ENCODE data around the gene THAP4. TPM values are rescaled to one million over a fixed set of nuclear protein-coding genes. Genes with fewer than 3 reads are reported as not detected.
A peak's percentile ranks its signal among the peaks of the same experiment; 100 is the strongest.

THAP4 gene
- total and polyA plus RNA-seq, 2 of the 13 experiments (the other 11 are each of a cell fraction or from before 2014, with no cell fraction given): 59.7 to 75.7 TPM

- TF ChIP-seq ZBTB44 (CRISPR knock-in tag; IDR thresholded peaks at IDR 0.05): peak; percentile 57; the same call in 1 of the 2 replicates
- TF ChIP-seq ZNF354B (CRISPR knock-in tag; IDR thresholded peaks at IDR 0.05): no peak
- TF ChIP-seq SCMH1 (CRISPR knock-in tag; IDR thresholded peaks at IDR 0.05; ENCODE audit: borderline replicate concordance): no peak
- TF ChIP-seq ZBTB20 (CRISPR knock-in tag; IDR thresholded peaks at IDR 0.05; ENCODE audit: borderline replicate concordance, low read depth): peak; percentile 64; the same call in 1 of the 2 replicates
- TF ChIP-seq ZBED4 (CRISPR knock-in tag; IDR thresholded peaks at IDR 0.05; ENCODE audit: borderline replicate concordance): peak; percentile 83; the same call in 1 of the 2 replicates
- peak; percentile 64 for TF ChIP-seq IKZF5 (CRISPR knock-in tag; IDR thresholded peaks at IDR 0.05)
- 0 out of 2 replicates have a peak, but pooled peaks have one; percentile 63 for TF ChIP-seq ZZZ3 (CRISPR knock-in tag; IDR thresholded peaks at IDR 0.05; ENCODE audit: borderline replicate concordance)
- TF ChIP-seq SIX4 (CRISPR knock-in tag; IDR thresholded peaks at IDR 0.05): 0 out of 2 replicates have a peak, but pooled peaks have one; percentile 56
- peak; percentile 75; the same call in 1 of the 2 replicates for TF ChIP-seq ZNF138 (CRISPR knock-in tag; IDR thresholded peaks at IDR 0.05; ENCODE audit: low read depth)
- no peak; the same call in 1 of the 2 replicates for TF ChIP-seq ZNF598 (CRISPR knock-in tag; IDR thresholded peaks at IDR 0.05; ENCODE audit: borderline replicate concordance)
- no peak for TF ChIP-seq THYN1 (CRISPR knock-in tag; IDR thresholded peaks at IDR 0.05; ENCODE audit: borderline replicate concordance, low read depth)
- no peak for TF ChIP-seq KLF15 (CRISPR knock-in tag; IDR thresholded peaks at IDR 0.05; ENCODE audit: borderline replicate concordance)
- TF ChIP-seq ZNF687 (CRISPR knock-in tag; IDR thresholded peaks at IDR 0.05): peak; percentile 86
- no peak for TF ChIP-seq ZFP37 (CRISPR knock-in tag; IDR thresholded peaks at IDR 0.05; ENCODE audit: borderline replicate concordance)
- TF ChIP-seq NKX3-1 (CRISPR knock-in tag; IDR thresholded peaks at IDR 0.05): peak; percentile 30; the same call in 1 of the 2 replicates
- no peak; the same call in 1 of the 2 replicates for TF ChIP-seq ZNF543 (CRISPR knock-in tag; IDR thresholded peaks at IDR 0.05)
Measured at GRCh38 chr2:241637018-241637794, at the start of gene THAP4, which contains the start of gene ATG4B (continued).
